A549 (cell line): ENCODE results near the gene C19orf53.

Source experiments
- BHLHE40 ChIP-seq: IDR thresholded peaks from 2 replicates; pipeline ENCODE4 v1.6.1; 2012; ENCODE audit warnings: low read depth, low read length, inconsistent platforms
- SMC3 ChIP-seq: fragments of >200 bp; sonication (Bioruptor Twin); formaldehyde crosslinking; IDR thresholded peaks from 3 replicates; pipeline ENCODE4 v1.6.1; 2018; ENCODE audit warnings: inconsistent platforms
- TF ChIP-seq, protein P1 (sequence below): fragments of >200 bp; sonication (Bioruptor Twin); formaldehyde crosslinking; IDR thresholded peaks from 3 replicates; pipeline ENCODE4 v1.5.1; 2016
- TF ChIP-seq, protein P2 (sequence below): fragments of 200-600 bp; sonication (generic); IDR thresholded peaks from 2 replicates; pipeline ENCODE4 v1.6.1; 2016; ENCODE audit warnings: antibody characterized with exemption, mild to moderate bottlenecking, moderate library complexity

DNA sequence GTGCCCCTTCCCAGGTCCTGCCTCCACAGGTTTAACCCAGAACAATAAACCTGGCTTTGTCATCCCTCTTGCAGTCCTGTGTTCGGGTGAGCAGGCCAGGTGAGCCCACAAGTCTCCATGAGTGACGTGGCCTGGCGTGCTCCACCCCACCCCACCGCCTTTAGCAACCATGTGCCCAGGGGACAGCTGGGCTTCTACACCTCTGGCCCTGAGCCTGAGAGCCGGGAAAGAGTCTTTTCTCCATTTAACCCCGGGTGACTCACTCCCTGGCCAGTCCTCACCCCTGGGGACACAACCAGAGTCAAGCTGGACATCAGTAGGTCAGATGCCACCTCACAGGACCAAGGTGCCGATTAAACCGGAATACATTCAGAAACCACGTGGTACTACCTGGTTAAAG is 4.1 kb downstream of the C19orf53 start:
- TF ChIP-seq, protein P1, sequence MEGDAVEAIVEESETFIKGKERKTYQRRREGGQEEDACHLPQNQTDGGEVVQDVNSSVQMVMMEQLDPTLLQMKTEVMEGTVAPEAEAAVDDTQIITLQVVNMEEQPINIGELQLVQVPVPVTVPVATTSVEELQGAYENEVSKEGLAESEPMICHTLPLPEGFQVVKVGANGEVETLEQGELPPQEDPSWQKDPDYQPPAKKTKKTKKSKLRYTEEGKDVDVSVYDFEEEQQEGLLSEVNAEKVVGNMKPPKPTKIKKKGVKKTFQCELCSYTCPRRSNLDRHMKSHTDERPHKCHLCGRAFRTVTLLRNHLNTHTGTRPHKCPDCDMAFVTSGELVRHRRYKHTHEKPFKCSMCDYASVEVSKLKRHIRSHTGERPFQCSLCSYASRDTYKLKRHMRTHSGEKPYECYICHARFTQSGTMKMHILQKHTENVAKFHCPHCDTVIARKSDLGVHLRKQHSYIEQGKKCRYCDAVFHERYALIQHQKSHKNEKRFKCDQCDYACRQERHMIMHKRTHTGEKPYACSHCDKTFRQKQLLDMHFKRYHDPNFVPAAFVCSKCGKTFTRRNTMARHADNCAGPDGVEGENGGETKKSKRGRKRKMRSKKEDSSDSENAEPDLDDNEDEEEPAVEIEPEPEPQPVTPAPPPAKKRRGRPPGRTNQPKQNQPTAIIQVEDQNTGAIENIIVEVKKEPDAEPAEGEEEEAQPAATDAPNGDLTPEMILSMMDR: no peak
- TF ChIP-seq SMC3 (no peak), BHLHE40 (no peak)
- TF ChIP-seq, protein P2, sequence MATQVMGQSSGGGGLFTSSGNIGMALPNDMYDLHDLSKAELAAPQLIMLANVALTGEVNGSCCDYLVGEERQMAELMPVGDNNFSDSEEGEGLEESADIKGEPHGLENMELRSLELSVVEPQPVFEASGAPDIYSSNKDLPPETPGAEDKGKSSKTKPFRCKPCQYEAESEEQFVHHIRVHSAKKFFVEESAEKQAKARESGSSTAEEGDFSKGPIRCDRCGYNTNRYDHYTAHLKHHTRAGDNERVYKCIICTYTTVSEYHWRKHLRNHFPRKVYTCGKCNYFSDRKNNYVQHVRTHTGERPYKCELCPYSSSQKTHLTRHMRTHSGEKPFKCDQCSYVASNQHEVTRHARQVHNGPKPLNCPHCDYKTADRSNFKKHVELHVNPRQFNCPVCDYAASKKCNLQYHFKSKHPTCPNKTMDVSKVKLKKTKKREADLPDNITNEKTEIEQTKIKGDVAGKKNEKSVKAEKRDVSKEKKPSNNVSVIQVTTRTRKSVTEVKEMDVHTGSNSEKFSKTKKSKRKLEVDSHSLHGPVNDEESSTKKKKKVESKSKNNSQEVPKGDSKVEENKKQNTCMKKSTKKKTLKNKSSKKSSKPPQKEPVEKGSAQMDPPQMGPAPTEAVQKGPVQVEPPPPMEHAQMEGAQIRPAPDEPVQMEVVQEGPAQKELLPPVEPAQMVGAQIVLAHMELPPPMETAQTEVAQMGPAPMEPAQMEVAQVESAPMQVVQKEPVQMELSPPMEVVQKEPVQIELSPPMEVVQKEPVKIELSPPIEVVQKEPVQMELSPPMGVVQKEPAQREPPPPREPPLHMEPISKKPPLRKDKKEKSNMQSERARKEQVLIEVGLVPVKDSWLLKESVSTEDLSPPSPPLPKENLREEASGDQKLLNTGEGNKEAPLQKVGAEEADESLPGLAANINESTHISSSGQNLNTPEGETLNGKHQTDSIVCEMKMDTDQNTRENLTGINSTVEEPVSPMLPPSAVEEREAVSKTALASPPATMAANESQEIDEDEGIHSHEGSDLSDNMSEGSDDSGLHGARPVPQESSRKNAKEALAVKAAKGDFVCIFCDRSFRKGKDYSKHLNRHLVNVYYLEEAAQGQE: no peak
